HG02973 (cell line): ENCODE measurements around the gene CST7.

Experiments used
- ATAC-seq: cut with Tn5 transposase; IDR thresholded peaks from one replicate; pipeline ENCODE4 v1.9.1; 2021; ENCODE audit warnings: moderate library complexity; ENCODE audit not compliant: unreplicated experiment

The CST7 gene

GRCh38 chr20:24983896-24984295 is 34.8 kb downstream of the CST7 start:
- no peak for ATAC-seq

- ATAC-seq = no peak
These were observed 36.0 kb downstream of the CST7 start for GRCh38 chr20:24984961-24985640.

- no peak for ATAC-seq
These were observed 36.7 kb downstream of the CST7 start for GRCh38 chr20:24985802-24986201.

GRCh38 chr20:24986436-24987015 is 37.5 kb downstream of the CST7 start:
- no peak for ATAC-seq

GRCh38 chr20:24987244-24987643 is 38.2 kb downstream of the CST7 start:
- no peak for ATAC-seq

GRCh38 chr20:24987873-24988835 is 39.1 kb downstream of the CST7 start:
- no peak for ATAC-seq

GRCh38 chr20:24989162-24989561 is 40.1 kb downstream of the CST7 start:
- no peak for ATAC-seq

GRCh38 chr20:24990810-24991252 is 41.8 kb downstream of the CST7 start:
- no peak for ATAC-seq

GRCh38 chr20:24991897-24992486 is 42.9 kb downstream of the CST7 start:
- ATAC-seq = peak; percentile 2

- peak; percentile 95 for ATAC-seq
These were observed 43.6 kb downstream of the CST7 start, which contains the start of gene APMAP for GRCh38 chr20:24992487-24993205. Gene APMAP, minus strand, starts transcription at chr20:24992751. Its CDS starts 63 bp downstream, at chr20:24992688.

GRCh38 chr20:24993337-24994185 is 44.5 kb downstream of the CST7 start:
- no peak for ATAC-seq

- no peak for ATAC-seq
These were observed 45.1 kb downstream of the CST7 start for GRCh38 chr20:24994186-24994465.

- ATAC-seq = peak; percentile 26
These were observed 45.6 kb downstream of the CST7 start for GRCh38 chr20:24994470-24995368.

GRCh38 chr20:24995741-24996448 is 46.8 kb downstream of the CST7 start:
- ATAC-seq = no peak

- ATAC-seq = no peak
These were observed 47.6 kb downstream of the CST7 start for GRCh38 chr20:24996449-24997377.

GRCh38 chr20:24998121-24998520 is 49.1 kb downstream of the CST7 start:
- no peak for ATAC-seq
